ENCODE data around the gene CDH24.
"Not testable (repeated sequence)": the region's sequence is repeated elsewhere in the genome, so short reads cannot be mapped to it uniquely, and the experiment has no call there.

CDH24 gene

GRCh38 chr14:23021434-23021833 is 35.9 kb downstream of the CDH24 start:
- no peak for DNase-seq (ENCODE audit: low spot score)

DNA sequence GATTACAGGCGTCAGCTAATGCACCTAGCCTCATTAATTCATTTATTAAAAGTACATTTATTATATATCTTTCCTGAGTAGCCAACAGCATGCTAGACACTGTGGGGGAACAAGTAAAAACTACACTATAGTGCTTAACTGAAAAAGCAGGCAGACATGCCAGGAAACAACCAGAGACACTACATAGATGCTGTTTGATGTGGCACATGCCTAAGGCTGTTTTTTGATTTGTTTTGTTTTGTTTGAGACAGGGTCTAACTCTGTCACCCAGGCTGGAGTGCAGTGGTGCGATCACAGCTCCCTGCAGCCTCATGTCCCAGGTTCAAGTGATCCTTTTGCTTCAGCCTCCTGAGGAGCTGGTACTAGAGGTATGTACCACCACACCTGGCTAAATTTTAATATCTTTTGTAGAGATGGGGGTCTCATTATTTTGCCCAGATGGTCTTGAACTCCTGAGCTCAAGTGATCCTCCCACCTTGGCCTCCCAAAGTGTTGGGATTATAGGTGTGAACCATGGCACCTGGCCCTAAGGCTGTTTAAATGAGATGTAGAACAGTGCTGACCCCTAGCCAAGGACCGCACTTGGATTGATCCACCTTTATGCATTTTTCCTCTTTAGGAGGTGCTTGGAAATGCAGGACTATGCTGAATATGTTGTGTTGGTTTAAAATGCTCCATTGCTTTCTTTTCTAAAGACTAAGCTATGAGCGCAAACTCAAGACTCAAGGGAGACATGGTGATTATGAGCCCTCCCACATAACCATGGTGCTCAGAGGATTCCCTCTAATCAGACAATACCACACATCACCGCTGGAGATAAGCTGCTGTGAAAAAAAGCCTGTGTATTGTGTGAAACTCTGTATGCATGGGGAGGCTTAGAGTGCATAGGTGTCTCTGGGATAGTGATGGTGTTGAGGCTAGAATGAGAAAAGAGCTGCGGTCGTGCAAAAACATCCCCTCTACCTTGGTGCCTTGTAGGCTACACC is 36.9 kb downstream of the CDH24 start:
- no peak for DNase-seq (ENCODE audit: low spot score)

GRCh38 chr14:23018107-23018506 is 39.2 kb downstream of the CDH24 start:
- no peak for DNase-seq (ENCODE audit: low spot score)

DNA sequence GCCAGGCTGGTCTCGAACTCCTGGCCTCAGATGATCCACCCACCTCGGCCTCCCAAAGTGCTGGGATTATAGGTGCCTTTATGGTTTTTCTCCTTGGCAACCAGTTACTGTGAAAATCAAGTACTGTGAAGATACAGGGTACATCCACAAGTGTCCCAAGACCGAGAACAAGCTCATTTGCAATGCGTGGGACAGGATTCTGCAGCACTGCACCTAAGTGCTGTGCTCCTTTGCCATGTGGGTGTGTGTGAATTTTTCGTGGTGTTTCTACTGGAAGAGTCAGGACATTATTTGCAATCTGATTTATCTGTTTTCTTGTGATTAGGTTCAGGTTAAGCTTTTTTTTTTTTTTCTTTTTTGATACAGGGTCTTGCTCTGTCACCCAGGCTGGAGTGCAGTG is 40.2 kb downstream of the CDH24 start:
- DNase-seq (ENCODE audit: low spot score): no peak

- no peak for DNase-seq (ENCODE audit: low spot score)
These were observed 41.7 kb downstream of the CDH24 start for GRCh38 chr14:23015618-23016017.

GRCh38 chr14:23013749-23014054 is 43.6 kb downstream of the CDH24 start:
- not testable (repeated sequence) for DNase-seq (ENCODE audit: low spot score)

DNA sequence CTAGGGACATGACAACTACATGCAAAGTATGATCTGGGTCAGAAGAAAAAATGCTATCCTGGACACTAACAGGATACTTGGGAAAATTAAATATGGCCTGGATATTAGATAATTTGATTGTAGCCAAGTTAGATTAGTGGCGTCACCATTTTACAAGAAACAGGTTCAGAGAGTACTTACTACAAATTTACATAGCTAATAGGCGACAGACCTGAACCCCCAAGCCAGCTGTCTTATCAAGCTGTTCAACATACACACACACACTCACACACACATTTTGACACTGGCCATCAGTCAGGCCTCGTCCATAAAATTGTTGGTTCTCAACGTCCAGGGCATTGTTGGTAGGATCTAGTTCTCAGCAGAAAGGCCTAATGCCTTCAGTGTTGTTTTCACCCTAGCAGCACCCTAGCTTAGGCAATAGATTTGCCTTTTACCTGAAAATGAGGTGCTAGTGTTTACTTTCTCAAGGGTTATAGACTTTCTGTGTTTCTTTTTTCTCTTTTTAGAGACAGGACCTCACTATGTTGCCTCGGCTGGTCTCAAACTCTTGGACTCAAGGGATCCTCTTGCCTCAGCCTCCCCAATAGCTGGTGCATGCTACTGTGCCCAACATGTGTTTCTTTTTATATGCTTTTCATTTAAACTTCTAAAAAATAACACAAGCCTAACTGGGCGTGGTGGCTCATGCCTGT is 44.1 kb downstream of the CDH24 start:
- no peak for DNase-seq (ENCODE audit: low spot score)

- DNase-seq (ENCODE audit: low spot score): peak; percentile 57
These were observed 47.2 kb downstream of the CDH24 start, which contains the start of gene C14orf93 for GRCh38 chr14:23009939-23010726. C14orf93 (minus strand) TSS chr14:23010143; CDS start chr14:22999023, 11,120 bp downstream.

DNA sequence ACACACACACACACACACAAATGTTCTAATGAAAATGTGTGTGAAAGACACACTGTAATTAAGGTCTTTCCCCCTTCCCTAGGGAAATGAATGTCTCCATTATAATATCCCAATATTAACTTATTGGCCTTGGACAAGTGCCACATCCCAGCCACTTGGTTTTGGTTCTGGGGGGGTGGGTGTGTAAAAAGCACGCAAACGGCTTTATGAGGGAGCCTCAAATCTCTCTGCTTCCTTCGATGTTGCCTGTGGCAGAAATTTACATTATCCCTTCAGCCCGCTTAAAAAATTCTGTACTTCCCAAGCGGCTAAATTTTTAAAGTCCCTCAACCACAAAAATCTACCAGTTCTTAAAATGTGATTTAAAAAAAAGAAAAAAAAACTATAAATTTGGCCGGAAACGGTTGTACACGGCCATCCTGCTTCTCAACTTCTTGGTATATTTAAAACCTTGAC is 47.8 kb downstream of the CDH24 start:
- no peak for DNase-seq (ENCODE audit: low spot score)

DNA sequence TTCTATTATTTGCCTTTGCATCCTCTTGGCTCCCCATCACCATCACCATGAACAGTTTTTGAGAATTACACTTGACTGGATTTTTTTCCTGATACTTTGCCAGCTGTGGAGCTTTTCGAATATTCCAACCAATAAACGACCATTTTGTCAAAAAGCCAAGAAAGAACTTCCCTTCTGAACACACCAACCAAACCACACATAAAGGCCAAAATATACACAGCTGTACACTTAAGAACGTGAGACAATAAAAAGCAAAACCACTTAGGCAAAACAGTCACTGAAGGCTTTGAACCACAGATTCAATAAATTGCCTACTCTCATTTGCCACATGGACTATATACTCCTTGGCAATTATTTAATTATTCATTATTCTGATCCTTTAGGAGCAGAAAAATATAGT is 48.5 kb downstream of the CDH24 start:
- DNase-seq (ENCODE audit: low spot score): no peak

GRCh38 chr14:23006544-23007419 is 50.5 kb downstream of the CDH24 start:
- peak; percentile 97 for DNase-seq (ENCODE audit: low spot score)

DNA sequence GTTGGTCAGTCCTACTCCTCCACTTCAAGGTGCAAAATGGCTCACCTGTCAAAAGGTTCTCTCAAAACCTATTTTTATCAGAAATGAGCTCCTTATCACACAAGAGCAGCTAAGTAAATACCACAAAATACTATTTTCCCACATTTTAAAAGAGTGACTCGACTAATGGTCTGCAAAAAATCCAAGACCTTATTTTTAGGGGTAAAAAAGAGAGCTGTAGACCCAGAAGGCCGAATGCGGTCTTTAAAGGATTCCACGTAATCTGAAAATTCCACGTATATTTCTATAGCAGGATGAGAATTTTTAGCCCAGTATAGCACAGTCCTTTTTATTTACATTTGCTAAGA is 51.2 kb downstream of the CDH24 start:
- DNase-seq (ENCODE audit: low spot score): no peak

DNA sequence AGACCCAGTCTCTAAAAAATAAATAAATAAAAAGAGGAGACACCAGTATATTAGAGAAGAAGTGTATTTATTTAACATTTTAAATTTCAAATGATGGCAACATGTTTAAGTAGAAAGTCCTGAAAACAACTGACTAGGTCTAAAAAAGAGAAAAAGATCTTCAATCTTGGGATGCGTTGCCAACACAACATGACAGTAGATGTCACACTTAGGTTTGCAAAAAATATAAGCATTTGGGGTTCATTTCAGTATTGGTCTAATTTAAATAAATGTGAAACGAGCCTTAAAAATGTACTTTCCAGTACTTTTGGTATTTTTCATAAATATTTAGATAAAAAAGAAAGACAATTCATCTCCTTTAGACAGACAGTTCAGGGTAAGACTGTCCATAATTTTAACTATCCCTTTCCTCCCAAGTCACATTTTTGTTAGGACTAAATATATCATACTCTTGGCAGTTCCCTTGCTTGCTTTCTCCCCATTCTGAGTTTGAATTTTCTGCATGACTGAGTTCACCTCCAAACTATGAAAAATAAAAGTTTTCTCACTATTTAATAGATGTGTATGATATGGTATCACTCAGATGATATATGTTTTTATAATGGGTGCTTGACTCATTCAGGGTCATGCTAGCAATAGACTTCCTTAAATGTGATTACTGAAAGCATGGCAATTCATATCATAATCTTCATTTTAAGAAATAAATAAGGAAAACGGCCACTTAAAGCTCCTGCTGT is 51.7 kb downstream of the CDH24 start:
- DNase-seq (ENCODE audit: low spot score): no peak

GRCh38 chr14:23004274-23004673 is 53.0 kb downstream of the CDH24 start:
- DNase-seq (ENCODE audit: low spot score): not testable (repeated sequence)

DNA sequence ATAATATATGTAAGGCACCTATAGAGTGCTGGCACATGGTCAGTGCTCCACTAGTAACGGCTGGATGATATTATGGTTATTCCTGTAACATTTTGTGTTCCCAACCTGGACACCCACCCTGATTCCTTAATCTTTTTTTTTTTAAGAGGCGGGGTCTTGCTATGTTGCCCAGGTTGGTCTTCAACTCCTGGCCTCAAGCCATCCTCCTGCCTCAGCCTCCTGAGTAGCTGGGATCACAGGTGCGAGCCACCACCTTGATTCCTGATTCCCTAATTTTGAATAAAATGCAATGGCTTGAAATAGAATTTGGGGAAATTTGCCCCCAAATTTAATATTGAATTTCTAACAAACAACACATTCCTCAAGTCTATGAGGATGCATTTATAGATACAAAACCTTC is 54.7 kb downstream of the CDH24 start:
- DNase-seq (ENCODE audit: low spot score): no peak

- no peak for DNase-seq (ENCODE audit: low spot score)
These were observed 56.5 kb downstream of the CDH24 start for GRCh38 chr14:23000860-23001259.

DNA sequence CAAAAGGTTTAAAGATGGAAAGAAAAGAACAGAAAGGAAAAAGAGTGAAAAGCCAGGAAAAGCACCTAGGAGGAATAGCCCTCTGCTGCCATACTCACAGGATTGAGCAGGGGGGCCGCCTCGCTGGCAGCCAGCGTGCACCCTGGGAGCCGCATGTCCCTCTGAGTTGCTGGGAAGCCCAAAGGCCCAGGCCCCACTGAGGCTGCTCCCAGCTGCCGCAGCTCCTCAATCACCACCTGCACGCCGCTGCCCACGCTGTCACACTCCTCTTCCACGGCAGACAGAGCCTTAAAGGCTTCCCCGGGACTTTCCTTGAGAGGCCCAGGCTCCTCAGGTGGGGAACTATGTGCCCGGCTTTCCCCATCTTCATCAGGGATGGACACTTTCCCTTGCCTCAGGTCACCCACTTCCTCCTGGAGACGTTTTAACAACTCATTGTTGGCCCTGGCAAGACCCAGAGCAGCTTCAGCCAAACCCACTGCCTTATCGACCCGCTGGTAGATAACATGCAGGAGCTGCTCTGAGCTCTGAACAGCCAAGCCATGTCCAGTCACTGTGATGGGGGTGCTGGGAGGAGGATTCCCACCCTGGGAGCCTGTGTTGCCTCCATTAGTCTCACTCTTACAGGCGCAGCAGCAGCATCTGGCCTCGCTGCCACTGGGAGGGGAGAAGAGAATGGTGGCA is 58.8 kb downstream of the CDH24 start:
- no peak for DNase-seq (ENCODE audit: low spot score)

DNA sequence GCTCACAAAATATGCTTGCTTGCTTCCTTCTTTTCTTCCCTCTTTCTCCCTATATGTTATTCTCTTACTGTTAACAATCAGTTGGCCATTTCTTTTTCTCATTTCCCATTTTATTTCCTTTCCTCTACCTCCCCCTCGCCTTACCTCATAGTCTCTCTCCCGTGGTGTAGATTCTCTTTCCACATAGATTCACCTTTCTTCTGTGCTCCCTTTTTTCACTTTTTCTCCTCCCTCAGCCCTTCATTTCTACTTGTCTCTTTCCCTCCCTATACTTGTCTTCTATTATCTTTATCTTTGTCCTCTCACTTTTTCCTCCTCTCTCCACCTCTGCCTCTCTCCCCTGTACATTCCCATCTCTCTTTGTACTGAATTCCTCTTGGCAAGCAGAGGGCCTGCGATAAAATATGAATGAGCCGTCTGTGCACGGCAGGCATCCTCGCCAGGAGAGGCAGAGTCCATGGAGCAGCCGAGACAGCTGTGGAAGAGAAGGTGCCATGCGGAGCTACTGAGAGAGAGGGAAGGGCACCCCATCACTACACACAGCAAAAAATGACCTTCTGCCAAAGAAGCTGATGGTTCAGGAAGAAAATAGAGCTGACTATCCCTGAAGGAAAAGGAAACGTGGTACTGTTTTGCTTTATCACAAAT is 59.5 kb downstream of the CDH24 start:
- no peak for DNase-seq (ENCODE audit: low spot score)
